Activated effector memory CD4-positive, alpha-beta T cell treated with anti-CD3 and anti-CD28 coated beads, Interleukin-2, amount 50 U/mL, for 16 hours (primary cell): ENCODE data around the gene TFF2.

Experiments used
- DNase-seq: peaks from one replicate; pipeline ENCODE4 v3.0.0-alpha.2; 2020

Gene TFF2

DNA sequence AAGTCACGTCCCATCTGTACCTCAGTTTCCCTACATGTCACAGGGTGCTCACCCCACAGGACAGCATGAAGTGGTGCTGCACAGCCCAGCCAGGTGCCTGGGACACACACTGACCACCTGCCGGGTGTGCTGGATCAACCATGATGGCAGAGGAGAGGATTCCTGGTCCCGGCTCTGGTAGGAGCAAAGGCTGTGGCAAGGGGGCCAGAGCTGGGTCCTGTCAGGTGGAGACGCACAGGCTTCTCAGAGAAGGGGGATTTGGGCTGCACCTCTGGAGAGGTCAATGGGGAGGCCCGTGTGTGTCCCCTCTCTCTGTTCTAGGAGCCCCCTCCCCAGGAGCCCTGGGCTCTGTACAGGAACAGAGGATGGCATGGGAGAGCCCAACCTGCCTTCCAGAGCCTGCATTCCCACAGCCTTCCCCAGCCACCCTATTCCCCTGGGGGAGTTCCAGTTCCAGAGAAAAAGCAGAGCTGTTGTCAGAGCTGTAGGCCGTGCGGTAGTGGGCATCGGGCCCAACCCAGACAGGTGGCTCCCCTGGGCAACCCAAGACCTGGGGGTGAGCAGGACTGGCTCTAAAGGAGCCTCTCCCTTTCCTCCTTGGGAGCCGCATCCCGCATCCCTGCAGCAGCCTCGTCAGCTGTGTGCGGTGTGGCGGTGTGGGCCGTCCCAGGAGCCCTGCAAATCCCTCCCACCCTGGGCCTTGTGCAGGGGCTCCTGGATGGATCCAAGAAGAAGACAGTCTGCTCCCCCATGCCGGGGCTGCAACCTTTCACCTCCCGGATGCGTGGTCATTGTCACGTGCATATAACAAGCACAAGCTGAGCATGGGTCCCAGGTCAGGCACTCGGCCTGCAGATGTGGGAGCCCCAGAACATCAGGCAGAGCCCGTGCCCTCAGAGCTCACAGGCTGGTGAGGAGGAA is 32.7 kb downstream of the TFF2 start:
- peak; percentile 62 for DNase-seq

- DNase-seq, result peak; percentile 46
Observed at GRCh38 chr21:42317341-42317741, 33.5 kb downstream of the TFF2 start.

- peak; percentile 39 for DNase-seq
Observed at GRCh38 chr21:42316891-42317290, 33.9 kb downstream of the TFF2 start.

GRCh38 chr21:42315296-42315891 is 35.4 kb downstream of the TFF2 start, which contains the start of gene TFF3:
TFF3 (minus strand) TSS chr21:42315409; CDS start chr21:42315374, 35 bp downstream.
- peak; percentile 31 for DNase-seq

- DNase-seq, result peak; percentile 2
Observed at GRCh38 chr21:42314616-42315295, 36.0 kb downstream of the TFF2 start.

- DNase-seq, result peak; percentile 54
Observed at GRCh38 chr21:42313501-42313969, 37.3 kb downstream of the TFF2 start.

DNA sequence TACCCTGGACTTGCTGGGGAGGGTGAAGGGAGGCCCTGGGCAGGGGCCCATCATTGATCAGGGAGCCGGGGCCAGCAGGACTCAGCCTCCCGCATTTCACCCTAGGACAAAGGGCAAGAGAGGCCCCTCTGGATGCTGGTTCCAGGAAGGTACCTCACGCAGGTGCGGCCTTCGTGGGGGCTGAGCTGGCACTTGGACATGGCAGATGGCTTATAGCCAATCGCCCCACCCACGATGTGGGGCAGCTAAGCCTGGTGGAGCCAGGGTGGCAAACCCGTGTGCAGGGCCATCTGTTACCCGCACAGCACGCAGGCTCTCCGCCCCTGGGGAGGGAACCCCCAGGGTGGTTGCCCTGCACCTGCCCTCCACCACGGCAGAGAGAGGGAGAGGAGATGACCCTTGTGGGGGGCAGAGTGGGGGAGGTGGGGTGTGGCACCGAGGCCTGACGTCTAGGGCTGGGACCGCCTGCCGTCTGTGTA is 38.1 kb downstream of the TFF2 start:
- peak; percentile 57 for DNase-seq

DNA sequence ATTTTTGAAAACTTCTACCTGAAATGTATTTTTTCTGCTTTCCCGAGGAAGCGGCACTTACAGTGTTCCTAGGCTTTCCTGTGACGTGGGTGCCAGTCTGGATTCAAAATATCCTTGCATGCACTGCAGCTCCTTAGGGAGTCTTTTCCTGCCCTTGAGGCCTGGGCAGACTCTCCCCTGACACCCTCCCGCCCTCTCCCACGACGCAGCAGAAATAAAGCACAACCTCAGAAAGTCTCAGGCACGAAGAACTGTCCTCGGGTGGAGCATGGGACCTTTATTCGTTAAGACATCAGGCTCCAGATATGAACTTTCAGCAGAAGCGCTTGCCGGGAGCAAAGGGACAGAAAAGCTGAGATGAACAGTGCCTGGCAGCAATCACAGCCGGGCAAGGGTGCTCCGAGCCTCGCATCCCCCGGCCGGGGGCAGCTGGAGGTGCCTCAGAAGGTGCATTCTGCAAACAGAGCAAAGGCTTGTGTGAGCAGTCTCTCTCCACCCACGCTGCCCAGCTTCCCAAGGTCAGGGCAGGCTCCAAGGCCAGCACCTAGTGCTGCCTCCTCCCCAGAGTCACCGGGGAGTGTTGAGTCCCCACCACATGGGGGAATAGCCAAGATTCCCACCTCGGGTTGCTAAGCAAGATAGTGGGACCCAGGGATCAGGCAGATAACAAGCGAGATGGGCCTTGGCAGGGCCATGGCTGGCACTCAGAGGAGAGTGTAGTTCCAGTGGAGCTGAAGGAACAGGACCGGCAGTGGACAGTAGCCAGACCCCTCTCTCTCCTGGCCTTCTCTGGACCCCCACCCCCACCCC is 38.8 kb downstream of the TFF2 start:
- peak; percentile 49 for DNase-seq

DNA sequence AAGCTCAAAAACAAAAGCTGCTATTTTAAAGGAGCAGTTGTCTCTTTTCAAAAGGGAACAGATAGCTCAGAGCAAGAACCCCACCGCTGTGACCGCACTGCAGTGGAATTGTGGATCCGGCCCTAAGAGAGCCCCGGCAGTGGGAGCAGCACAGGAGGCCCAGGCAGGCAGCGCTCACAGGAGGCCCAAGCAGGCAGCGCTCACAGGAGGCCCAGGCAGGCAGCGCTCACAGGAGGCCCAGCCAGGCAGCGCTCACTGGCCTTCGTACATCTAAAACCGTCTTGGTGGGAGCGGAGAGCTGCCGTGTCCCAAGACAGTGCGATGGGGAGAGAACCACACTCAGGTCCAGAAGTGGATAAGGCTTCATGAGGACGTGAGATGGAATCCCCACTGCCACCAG is 39.6 kb downstream of the TFF2 start:
- peak; percentile 38 for DNase-seq

- DNase-seq, result peak; percentile 54
Observed at GRCh38 chr21:42310411-42311001, 40.3 kb downstream of the TFF2 start.

DNA sequence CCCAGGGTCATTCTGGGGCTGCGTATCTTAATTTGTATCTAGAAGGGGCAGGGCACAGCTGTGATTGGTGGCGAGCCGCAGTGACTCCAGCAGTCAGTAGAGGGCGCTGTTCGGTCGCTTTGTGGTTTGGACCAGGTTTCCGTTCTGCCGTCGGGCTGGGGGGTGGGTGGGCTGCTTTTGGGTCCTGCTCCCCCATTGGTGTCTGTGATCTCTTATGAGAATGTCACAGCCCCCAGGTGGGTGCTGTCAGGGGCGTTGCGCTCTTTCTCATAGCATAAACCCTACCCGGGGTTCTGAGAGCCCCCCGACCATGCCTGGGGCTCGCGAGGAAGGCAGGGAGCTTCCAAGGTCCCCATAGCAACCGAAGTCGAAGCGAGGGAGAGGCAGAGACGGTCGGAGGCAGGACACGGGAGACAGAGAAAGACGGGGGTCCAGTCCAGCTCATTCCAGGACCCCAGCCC is 41.0 kb downstream of the TFF2 start:
- DNase-seq, result peak; percentile 88

GRCh38 chr21:42308914-42309752 is 41.7 kb downstream of the TFF2 start:
- DNase-seq, result peak; percentile 59

DNA sequence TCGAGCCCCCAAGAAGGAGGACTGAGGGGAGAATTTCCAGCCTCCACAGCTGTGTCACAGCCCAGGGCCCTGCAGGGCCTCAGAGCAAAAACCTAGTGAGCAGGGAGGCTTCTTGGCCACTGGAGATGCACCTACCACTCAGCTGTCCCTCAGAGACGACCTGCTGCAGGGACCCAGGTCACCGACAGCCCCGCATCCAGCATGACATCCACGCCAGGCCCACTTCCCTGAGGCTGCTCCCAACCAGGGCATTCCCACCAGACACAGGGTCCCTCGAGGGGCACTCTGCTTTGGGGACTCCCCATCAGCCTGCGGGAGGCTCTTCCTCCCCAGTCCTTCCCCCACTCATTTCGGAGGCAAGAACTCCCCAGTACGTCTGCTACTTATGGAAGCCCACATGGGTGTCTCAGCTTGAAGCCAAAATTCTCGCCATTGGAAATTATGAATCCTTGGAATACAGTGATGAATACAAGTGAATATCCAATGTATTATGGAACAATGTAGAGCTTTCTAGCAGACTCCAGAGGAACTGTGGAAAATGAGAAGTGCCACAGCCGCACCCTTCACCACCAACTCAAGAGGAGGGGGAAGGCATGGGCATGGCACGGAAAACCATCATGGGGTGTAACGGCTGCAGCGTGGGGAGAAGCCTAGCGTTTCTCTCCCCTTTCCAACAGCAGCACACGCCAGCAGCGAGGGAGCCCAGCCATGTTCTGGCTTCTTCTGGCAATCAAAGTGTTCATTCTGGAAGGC is 42.5 kb downstream of the TFF2 start:
- DNase-seq, result peak; percentile 41

GRCh38 chr21:42307106-42307505 is 43.7 kb downstream of the TFF2 start:
- peak; percentile 37 for DNase-seq

DNA sequence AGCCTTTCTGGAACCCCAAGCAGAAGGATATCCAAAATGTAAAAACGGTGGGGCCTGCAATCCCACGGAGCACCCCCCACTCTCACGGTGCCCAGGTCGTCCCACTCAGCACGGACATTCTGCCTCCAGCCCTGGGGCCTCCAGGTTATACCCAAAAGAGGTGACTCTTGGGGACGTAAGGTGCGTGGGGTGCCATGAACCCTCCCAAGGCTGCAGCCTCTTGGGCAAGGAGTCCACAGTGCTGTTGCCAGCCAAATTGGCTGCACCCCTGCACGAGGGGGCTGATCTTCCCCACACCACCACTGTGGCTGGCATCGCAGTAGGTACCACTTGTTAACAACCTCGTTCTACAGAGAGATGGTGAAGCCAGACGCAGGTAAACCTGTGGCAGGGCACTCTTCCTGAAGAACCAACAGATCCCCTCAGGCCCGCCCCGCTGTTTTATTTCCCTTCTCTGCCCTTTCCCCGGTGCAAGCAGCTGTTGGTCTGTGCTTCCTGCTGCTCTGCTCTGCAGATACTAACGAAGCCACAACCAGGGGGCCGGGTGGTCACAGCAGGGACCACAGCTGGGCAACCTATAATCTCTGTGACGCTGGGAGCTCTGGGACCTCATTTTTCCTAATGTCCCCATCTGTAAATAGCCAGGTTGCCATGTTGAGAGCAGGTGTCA is 44.3 kb downstream of the TFF2 start:
- peak; percentile 28 for DNase-seq

DNA sequence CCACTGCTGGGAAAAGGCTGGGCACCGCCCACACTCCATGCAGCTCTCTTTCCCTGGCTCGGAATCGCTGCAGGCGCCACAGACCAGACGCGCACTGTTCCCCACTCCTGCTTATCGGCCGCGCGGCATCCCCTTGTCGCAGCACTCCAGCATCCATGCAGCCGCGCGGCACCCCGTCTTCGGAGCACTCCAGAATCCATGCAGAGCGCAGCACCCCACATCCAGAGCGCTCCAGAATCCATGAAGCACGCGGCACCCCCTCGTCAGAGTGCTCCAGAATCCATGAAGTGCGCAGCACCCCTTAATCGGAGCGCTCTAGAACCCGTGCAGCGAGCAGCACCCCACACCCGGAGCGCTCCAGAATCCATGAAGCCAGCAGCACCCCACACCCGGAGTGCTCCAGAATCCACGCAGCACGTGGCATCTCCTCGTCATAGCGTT is 45.1 kb downstream of the TFF2 start:
- DNase-seq, result peak; percentile 45

DNA sequence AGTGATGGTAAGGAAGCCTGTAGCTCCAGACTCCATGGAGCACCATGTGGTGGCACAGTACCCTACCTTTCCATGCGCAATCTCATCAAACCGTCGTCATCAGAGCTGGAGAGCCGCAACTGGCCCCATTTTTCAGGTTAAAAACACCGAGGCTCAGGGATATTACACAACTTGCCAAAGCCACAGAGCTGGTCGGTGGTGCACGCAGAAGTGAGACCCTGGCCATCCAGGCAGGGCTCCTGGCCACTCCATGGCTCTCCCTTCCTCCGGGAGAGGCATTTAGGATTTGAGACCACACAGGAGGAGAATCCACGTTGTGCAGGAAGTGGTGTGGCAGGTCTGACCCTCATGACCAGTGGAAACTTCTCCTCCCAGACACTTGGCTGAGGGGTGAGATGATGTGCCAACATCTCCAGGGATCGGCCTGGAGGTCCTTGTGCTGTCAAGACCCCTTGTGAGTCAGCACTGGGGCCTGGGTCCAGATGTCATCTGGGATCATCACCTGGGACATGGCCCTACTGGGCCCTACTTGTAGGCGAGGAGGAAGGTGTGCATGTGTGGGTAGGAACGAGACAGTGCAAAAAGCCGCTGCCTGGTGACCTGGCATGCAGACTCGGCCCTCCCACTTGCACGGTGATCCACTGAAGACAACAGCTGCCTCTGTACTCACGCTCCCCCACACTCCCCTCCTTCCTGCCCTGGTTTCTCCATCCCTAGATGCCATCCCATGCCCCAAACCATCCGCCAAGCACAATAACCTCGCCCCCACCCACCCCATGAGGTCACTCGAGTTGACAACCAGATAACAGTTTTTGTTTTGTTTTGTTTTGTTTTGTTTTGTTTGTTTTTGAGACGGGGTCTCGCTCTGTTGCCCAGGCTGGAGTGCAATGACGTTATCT is 46.0 kb downstream of the TFF2 start:
- peak; percentile 53 for DNase-seq

DNA sequence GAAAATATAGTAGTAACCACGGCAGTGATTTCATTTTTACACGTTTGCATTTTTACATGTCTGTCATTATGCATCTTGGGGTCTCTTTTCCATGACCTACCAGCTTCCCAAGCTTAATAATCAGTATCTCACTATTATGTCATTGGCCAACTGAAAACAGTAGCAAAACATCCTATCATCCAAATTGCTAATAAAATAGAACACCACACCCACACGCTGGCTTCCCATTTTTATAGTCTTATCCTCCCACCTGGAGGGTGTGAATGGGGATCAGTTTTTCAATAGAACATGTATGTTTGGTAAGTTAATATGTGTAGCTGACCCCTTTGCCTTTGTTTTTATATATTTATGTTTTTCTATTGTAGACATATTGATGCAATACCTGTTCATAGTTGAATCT is 47.4 kb downstream of the TFF2 start:
- DNase-seq, result no peak
